ENCODE measurements around the gene GJD2. TPM values are rescaled to one million over a fixed set of nuclear protein-coding genes. Genes with fewer than 3 reads are reported as not detected.

Gene GJD2
- total RNA-seq, 1 experiment from 2014 or later: not detected

- Histone ChIP-seq H3K9me3 (ENCODE audit: control insufficient read depth, low read depth, low read length) (no peaks in the 10 kb centered on the region), H4K20me1 (ENCODE audit: control insufficient read depth, insufficient read depth, insufficient read length) (no peaks in the 10 kb centered on the region), H3K4ac (ENCODE audit: low read depth, low read length) (no peak overlapping the region), H3K56ac (ENCODE audit: insufficient read length, low read depth, low read length) (no peak overlapping the region), H3K4me2 (ENCODE audit: insufficient read depth, insufficient read length, low read length) (no peak overlapping the region), H4K5ac (ENCODE audit: insufficient read length, low read depth, low read length) (no peak overlapping the region), H3K79me2 (ENCODE audit: insufficient read depth, low read length) (no peaks in the 10 kb centered on the region), H3K27me3 (ENCODE audit: insufficient read depth, low read length) (no peaks in the 10 kb centered on the region), H3K4me1 (ENCODE audit: insufficient read depth, low read length) (no peaks in the 10 kb centered on the region), H3K27ac (ENCODE audit: insufficient read length, low read depth, low read length) (no peak overlapping the region), H3K79me1 (ENCODE audit: insufficient read depth, low read depth, low read length, poor library complexity, severe bottlenecking) (no peaks in the 10 kb centered on the region), H2BK5ac (ENCODE audit: insufficient read length, low read length) (no peak overlapping the region), H2BK15ac (ENCODE audit: low read depth, low read length) (no peak overlapping the region), H2AK5ac (ENCODE audit: insufficient read length, low read length) (no peak overlapping the region), H3K23ac (ENCODE audit: insufficient read length, low read depth, low read length) (no peak overlapping the region), H3K23me2 (ENCODE audit: insufficient read length, low read depth, low read length, poor library complexity, severe bottlenecking) (no peaks in the 10 kb centered on the region), H2AFZ (ENCODE audit: low read length) (no peak overlapping the region), H2BK12ac (ENCODE audit: insufficient read length, low read depth, low read length) (no peak overlapping the region), H3K18ac (ENCODE audit: insufficient read length, low read depth, low read length) (no peak overlapping the region), H3K14ac (ENCODE audit: insufficient read depth, low read length) (no peak overlapping the region), H3T11ph (ENCODE audit: low read length) (no peak overlapping the region), H4K8ac (replicated peaks; ENCODE audit: insufficient read length, low read depth, low read length) (no peak overlapping the region), H2BK120ac (ENCODE audit: low read depth, low read length, poor library complexity, severe bottlenecking) (no peak overlapping the region), H4K91ac (ENCODE audit: insufficient read length, low read depth, low read length) (no peak overlapping the region), H3K9ac (ENCODE audit: extremely low read depth, insufficient read length, low read length) (no peak overlapping the region), H2BK20ac (ENCODE audit: low read depth, low read length, poor library complexity, severe bottlenecking) (no peak overlapping the region)
- H3K4me3 Mint-ChIP-seq: no peak overlapping the region
- H3K9me3 Mint-ChIP-seq: no peaks in the 10 kb centered on the region
- peaks cover 3% of the 10 kb centered on the region for H3K27me3 Mint-ChIP-seq (ENCODE audit: low read depth)
- TF ChIP-seq, protein P1, sequence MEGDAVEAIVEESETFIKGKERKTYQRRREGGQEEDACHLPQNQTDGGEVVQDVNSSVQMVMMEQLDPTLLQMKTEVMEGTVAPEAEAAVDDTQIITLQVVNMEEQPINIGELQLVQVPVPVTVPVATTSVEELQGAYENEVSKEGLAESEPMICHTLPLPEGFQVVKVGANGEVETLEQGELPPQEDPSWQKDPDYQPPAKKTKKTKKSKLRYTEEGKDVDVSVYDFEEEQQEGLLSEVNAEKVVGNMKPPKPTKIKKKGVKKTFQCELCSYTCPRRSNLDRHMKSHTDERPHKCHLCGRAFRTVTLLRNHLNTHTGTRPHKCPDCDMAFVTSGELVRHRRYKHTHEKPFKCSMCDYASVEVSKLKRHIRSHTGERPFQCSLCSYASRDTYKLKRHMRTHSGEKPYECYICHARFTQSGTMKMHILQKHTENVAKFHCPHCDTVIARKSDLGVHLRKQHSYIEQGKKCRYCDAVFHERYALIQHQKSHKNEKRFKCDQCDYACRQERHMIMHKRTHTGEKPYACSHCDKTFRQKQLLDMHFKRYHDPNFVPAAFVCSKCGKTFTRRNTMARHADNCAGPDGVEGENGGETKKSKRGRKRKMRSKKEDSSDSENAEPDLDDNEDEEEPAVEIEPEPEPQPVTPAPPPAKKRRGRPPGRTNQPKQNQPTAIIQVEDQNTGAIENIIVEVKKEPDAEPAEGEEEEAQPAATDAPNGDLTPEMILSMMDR (conservative IDR thresholded peaks at IDR 0.05): peak; percentile 93
- peak; percentile 38 for DNase-seq
- no peaks in the 10 kb centered on the region for H3K36me3 Mint-ChIP-seq (ENCODE audit: insufficient read depth in 1 of 3, low read depth in 3 of 3)
- H3K27ac Mint-ChIP-seq: no peak overlapping the region
- peaks cover 4% of the 10 kb centered on the region in 2 experiments for H3K4me1 Mint-ChIP-seq
- WGBS (ENCODE audit: extremely low coverage, insufficient read length, low lambda C conversion rate): no CpG with 5 or more reads among the region's 5 CpGs
Observed at GRCh38 chr15:34708422-34708821, 46.4 kb downstream of the GJD2 start.
